C4-2B (cell line): ENCODE data around the gene EFNB1.

Experiments used
- H3K27ac ChIP-seq: fragments of 450-650 bp; 2 replicates; pipeline ENCODE4 v1.5.1; 2017
- CTCF ChIP-seq: fragments of 450-650 bp; conservative IDR thresholded peaks from 2 replicates; pipeline ENCODE4 v1.5.1; 2017; ENCODE audit warnings: mild to moderate bottlenecking
- ZFX ChIP-seq: fragments of 450-650 bp; IDR thresholded peaks from 2 replicates; pipeline ENCODE4 v1.6.1; 2017

EFNB1 gene

DNA sequence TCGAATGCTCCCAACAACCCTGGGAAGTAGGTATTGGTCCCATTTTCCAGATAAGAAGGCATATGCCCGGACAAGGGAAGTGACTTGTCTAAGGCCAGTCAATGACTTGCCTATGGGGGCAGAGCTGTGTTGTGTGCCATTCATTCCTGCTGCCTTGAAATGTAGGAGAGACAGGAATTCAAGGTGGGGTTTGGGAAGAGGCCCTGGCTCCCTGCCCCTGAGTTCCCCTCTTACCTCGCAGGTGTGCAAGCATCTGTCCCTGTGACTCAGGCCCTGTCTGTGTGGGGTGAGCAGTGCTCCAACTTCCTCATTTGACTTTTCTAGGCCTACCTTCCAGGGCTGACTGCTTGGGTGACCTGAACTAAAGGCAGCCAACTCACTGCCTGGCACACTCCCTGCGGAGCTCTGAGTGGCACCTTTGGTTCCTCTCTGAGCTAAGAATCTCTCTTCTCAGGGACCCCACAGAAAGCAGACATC lies 5.1 kb downstream of the EFNB1 start:
- H3K27ac ChIP-seq, result no peak overlapping the region
- TF ChIP-seq ZFX (no peak), CTCF (no peak)

- H3K27ac ChIP-seq, result no peak overlapping the region
Measured at GRCh38 chrX:68834371-68835103, 5.7 kb downstream of the EFNB1 start.

GRCh38 chrX:68835104-68835442 lies 6.3 kb downstream of the EFNB1 start:
- TF ChIP-seq ZFX, result no peak
- TF ChIP-seq CTCF, result no peak
- no peak overlapping the region for H3K27ac ChIP-seq

More at GRCh38 chrX:68834371-68835103, 5.7 kb downstream of the EFNB1 start:
- TF ChIP-seq CTCF (no peak), ZFX (no peak)

- TF ChIP-seq ZFX, result no peak
- no peak for TF ChIP-seq CTCF
- H3K27ac ChIP-seq, result no peak overlapping the region
Measured at GRCh38 chrX:68835468-68835867, 6.6 kb downstream of the EFNB1 start.

- TF ChIP-seq ZFX (no peak), CTCF (no peak)
- H3K27ac ChIP-seq, result no peak overlapping the region
Measured at GRCh38 chrX:68837119-68837518, 8.3 kb downstream of the EFNB1 start.

DNA sequence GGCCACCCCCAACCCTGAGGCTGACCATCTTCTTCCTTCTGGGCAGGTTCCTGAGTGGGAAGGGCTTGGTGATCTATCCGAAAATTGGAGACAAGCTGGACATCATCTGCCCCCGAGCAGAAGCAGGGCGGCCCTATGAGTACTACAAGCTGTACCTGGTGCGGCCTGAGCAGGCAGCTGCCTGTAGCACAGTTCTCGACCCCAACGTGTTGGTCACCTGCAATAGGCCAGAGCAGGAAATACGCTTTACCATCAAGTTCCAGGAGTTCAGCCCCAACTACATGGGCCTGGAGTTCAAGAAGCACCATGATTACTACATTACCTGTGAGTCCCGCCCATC lies 9.7 kb downstream of the EFNB1 start:
- TF ChIP-seq CTCF, result no peak
- TF ChIP-seq ZFX, result no peak
- no peak overlapping the region for H3K27ac ChIP-seq

DNA sequence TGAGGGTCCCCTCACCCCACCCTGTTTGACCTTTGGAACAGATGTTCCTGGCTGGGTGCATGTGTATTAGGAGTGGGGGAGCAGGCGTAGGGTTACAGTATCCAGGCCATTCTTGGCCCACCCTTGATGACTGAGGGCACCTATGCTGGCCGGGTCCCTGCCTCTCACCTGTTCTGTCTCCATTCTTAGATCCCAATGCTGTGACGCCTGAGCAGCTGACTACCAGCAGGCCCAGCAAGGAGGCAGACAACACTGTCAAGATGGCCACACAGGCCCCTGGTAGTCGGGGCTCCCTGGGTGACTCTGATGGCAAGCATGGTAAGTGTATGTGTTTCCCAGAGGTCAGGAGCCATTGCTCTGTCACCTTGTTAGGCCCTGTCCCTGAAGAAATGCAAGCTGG lies 10.9 kb downstream of the EFNB1 start:
- H3K27ac ChIP-seq, result no peak overlapping the region
- no peak for TF ChIP-seq ZFX
- no peak for TF ChIP-seq CTCF
